Lung (tissue), 12 donors: ENCODE data around the gene DNAJB11. TPM values are rescaled to one million over a fixed set of nuclear protein-coding genes. Genes with fewer than 3 reads are reported as not detected.
"Not testable (repeated sequence)": the region's sequence is repeated elsewhere in the genome, so short reads cannot be mapped to it uniquely, and the experiment has no call there.

Experiments
- ATAC-seq: fragments of 200-7000 bp; cut with Tn5 transposase; one replicate; pipeline ENCODE4 v1.9.1; 2020; ENCODE audit warnings: moderate number of reproducible peaks; ENCODE audit not compliant: insufficient read depth, low FRiP score
- DNase-seq, 3 donors: peaks; one replicate each; pipeline ENCODE4 v3.0.0-alpha.2; 2013 to 2017
- H3K27ac ChIP-seq, 2 donors: one replicate each; pipeline ENCODE4 v1.5.1; 2013; ENCODE audit warnings: mild to moderate bottlenecking in 2 of 2, moderate library complexity in 2 of 2, control low read depth in 1 of 2, inconsistent platforms in 1 of 2, low read depth in 1 of 2, low read length in 1 of 2
- H3K27me3 ChIP-seq, 3 donors: one replicate each; pipeline ENCODE4 v1.5.1; 2013; ENCODE audit warnings: low read length in 2 of 3; ENCODE audit not compliant: control insufficient read depth in 3 of 3, insufficient read depth in 3 of 3
- H3K36me3 ChIP-seq, 4 donors: one replicate each; pipeline ENCODE4 v1.5.1; 2013; ENCODE audit warnings: low read length in 4 of 4, mild to moderate bottlenecking in 1 of 4, moderate library complexity in 1 of 4; ENCODE audit not compliant: control insufficient read depth in 4 of 4, insufficient read depth in 4 of 4
- H3K4me1 ChIP-seq, 5 donors: one replicate each; pipeline ENCODE4 v1.5.1; 2013; ENCODE audit warnings: low read length in 5 of 5, mild to moderate bottlenecking in 2 of 5, moderate library complexity in 1 of 5; ENCODE audit not compliant: control insufficient read depth in 5 of 5, insufficient read depth in 5 of 5
- H3K4me3 ChIP-seq: one replicate; pipeline ENCODE4 v1.5.1; 2013; ENCODE audit warnings: mild to moderate bottlenecking, control low read depth, moderate library complexity
- H3K9ac ChIP-seq, 2 donors: one replicate each; pipeline ENCODE4 v1.5.1; 2013; ENCODE audit warnings: low read length in 2 of 2, control low read depth in 1 of 2; ENCODE audit not compliant: insufficient read depth in 1 of 2
- H3K9me3 ChIP-seq, 4 donors: one replicate each; pipeline ENCODE4 v1.5.1; 2013; ENCODE audit warnings: low read length in 3 of 4, mild to moderate bottlenecking in 1 of 4, moderate library complexity in 1 of 4; ENCODE audit not compliant: control insufficient read depth in 4 of 4, insufficient read depth in 3 of 4
- CTCF ChIP-seq: IDR thresholded peaks from 2 replicates; pipeline ENCODE4 v1.5.1; 2012; ENCODE audit warnings: mild to moderate bottlenecking; ENCODE audit errors: control extremely low read depth, extremely low read depth
- WGBS, 2 donors: extraction: QIAGEN DNeasy Blood & Tissue Kit; methylation state at CpG; one replicate each; pipeline ENCODE4 v1.1.7; 2013; 5-methylcytosine and 5-hydroxymethylcytosine counted together
- polyA plus RNA-seq, 2 donors: library from polyadenylated mRNA; stranded (reverse); fragments of 200-250 nt; gene quantifications; one replicate each; pipeline ENCODE4 v1.2.1, GENCODE V29; 2013
- total RNA-seq, 2 donors: library from RNA; depleted of rRNA in 1 of 2; stranded (reverse); fragments of >200 nt in 1 of 2; gene quantifications; one replicate each; pipeline ENCODE4 v1.2.1, GENCODE V29; 2014 to 2021
- donor health status: control.
- donor health status: control.
- donor health status: Bipolar disorder and iron deficiency.
- donor health status: healthy.
- donor health status: DM: yes; HTN: yes; CAD: no.

The DNAJB11 gene
- total and polyA plus RNA-seq, 4 donors, result 46.1 to 109 (median 53.0) TPM

GRCh38 chr3:186566772-186567071 lies 3.8 kb upstream of the DNAJB11 start:
- Histone ChIP-seq H3K36me3 (peaks cover 0 to 8% (median 1%) of the 10 kb centered on the region in 4 donors), H3K27me3 (no peaks in the 10 kb centered on the region), H3K9me3 (no peaks in the 10 kb centered on the region), H3K4me1 (peaks cover 4 to 29% (median 19%) of the 10 kb centered on the region in 5 donors), H3K9ac (peak overlapping the region; percentile 74 to 94), H3K4me3 (peak overlapping the region; percentile 67), H3K27ac (peak overlapping the region; percentile 80 to 85)
- DNase-seq, result no peak
- WGBS, 2 donors, result 0 to 1% methylated on average over 14 of the region's 14 CpGs
- no peak for ATAC-seq
- TF ChIP-seq CTCF, result no peak

- Histone ChIP-seq H3K9me3 (no peaks in the 10 kb centered on the region), H3K27ac (peak within 1 kb of the TSS; percentile 80 to 92), H3K36me3 (peaks cover 0 to 11% (median 2%) of the 10 kb centered on the region in 4 donors), H3K9ac (peak within 1 kb of the TSS; percentile 78 to 94), H3K4me3 (peak within 1 kb of the TSS; percentile 67), H3K4me1 (peaks cover 4 to 28% (median 19%) of the 10 kb centered on the region in 5 donors), H3K27me3 (no peaks in the 10 kb centered on the region)
- peak; percentile 91 to 95 (median 95) for DNase-seq
- no peak for TF ChIP-seq CTCF
- peak; percentile 90 for ATAC-seq
- WGBS, 2 donors, result 0% methylated on average over 63 to 66 of the region's 66 CpGs
Measured at GRCh38 chr3:186567072-186567921, 3.2 kb upstream of the DNAJB11 start, which contains the start of gene TBCCD1. Gene TBCCD1, minus strand, starts transcription at chr3:186567339. Its CDS starts 3,010 bp downstream, at chr3:186564329.

- Histone ChIP-seq H3K9ac (peak overlapping the region in 1 of 2 donors; percentile 92), H3K4me1 (peaks cover 4 to 27% (median 14%) of the 10 kb centered on the region in 5 donors)
- not testable (repeated sequence) for H3K9me3 ChIP-seq, H3K27me3 ChIP-seq, H3K27ac ChIP-seq, DNase-seq, H3K36me3 ChIP-seq, ATAC-seq, H3K4me3 ChIP-seq
- WGBS, 2 donors, result 86 to 93% methylated on average over 11 of the region's 11 CpGs
Measured at GRCh38 chr3:186569361-186569760, 1.2 kb upstream of the DNAJB11 start.

GRCh38 chr3:186569779-186570095 lies 783 bp upstream of the DNAJB11 start:
- DNase-seq, result no peak
- peaks cover 2 to 10% (median 9%) of the 10 kb centered on the region in 4 donors for H3K36me3 ChIP-seq
- no peak for TF ChIP-seq CTCF
- H3K27me3 ChIP-seq, result no peaks in the 10 kb centered on the region
- peak overlapping the region; percentile 40 for H3K4me3 ChIP-seq
- H3K27ac ChIP-seq, result peak overlapping the region; percentile 75 to 80
- peak overlapping the region in 1 of 2 donors; percentile 92 for H3K9ac ChIP-seq
- no peaks in the 10 kb centered on the region for H3K9me3 ChIP-seq
- ATAC-seq, result no peak
- H3K4me1 ChIP-seq, result peaks cover 4 to 27% (median 14%) of the 10 kb centered on the region in 5 donors
- WGBS, 2 donors, result 4 to 7% methylated on average over 7 of the region's 7 CpGs
